HG03045 (cell line): ENCODE results near the gene ITM2B.

Source experiments
- ATAC-seq: cut with Tn5 transposase; IDR thresholded peaks from one replicate; pipeline ENCODE4 v1.9.1; 2021; ENCODE audit warnings: mild to moderate bottlenecking, moderate library complexity; ENCODE audit not compliant: unreplicated experiment

ITM2B gene

DNA sequence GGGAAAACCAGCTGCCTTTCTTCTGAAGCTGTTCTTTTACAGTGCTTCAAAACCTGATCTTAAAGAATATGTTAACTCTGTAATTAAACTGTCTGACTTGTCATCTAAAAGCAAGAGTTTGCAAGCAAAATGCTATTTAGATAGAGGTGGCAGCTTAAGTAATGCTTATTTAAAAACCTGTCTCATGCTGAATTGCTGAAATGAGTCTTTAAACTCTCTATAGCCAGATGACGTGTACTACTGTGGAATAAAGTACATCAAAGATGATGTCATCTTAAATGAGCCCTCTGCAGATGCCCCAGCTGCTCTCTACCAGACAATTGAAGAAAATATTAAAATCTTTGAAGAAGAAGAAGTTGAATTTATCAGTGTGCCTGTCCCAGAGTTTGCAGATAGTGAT, 22.9 kb downstream of the ITM2B start:
- ATAC-seq, result no peak

GRCh38 chr13:48258002-48258401, 25.0 kb downstream of the ITM2B start:
- ATAC-seq, result no peak

GRCh38 chr13:48258430-48258829, 25.4 kb downstream of the ITM2B start:
- no peak for ATAC-seq

DNA sequence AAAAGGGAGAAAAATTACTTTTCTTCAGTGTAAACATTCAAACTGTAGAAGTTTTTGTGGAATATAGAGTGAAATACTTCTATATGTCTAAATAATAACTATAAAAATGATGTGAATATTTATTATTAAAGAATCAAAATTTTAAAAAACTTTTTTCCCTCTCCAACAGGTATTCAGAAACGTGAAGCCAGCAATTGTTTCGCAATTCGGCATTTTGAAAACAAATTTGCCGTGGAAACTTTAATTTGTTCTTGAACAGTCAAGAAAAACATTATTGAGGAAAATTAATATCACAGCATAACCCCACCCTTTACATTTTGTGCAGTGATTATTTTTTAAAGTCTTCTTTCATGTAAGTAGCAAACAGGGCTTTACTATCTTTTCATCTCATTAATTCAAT, 28.0 kb downstream of the ITM2B start:
- ATAC-seq, result no peak

- no peak for ATAC-seq
These were observed 30.2 kb downstream of the ITM2B start for GRCh38 chr13:48263196-48263595.

GRCh38 chr13:48264058-48264457, 31.1 kb downstream of the ITM2B start:
- no peak for ATAC-seq

DNA sequence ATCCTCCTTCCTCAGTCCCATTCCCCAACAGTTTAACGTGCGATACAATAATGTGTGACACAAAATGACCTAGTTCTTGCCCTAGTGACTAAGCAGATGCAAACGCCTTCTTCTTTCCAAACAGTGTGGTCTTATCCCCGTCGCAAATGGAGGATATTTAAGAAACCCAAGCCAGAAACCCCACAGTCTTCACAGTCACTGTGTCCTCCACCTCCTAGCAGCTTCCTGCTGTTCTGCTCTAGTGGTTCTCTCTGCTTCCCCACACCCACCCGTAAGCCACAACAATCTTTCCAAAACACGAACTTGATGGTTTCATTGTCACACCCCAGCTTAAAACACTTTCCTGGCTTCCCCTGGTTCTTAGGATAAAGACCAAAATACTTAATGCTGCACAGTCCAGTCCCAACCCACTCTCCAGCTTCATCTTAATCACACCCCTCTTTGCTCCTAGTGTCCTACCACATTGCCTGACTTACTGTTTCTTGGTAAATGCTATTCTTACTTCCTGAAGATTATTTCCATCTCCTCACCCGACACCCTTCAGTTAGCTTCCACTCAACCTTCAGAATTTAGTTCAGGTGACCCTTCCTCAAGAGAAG, 32.3 kb downstream of the ITM2B start:
- ATAC-seq, result no peak

- no peak for ATAC-seq
These were observed 33.1 kb downstream of the ITM2B start for GRCh38 chr13:48266150-48266549.

- no peak for ATAC-seq
These were observed 34.0 kb downstream of the ITM2B start for GRCh38 chr13:48266701-48267639.

GRCh38 chr13:48268019-48268418, 35.0 kb downstream of the ITM2B start:
- no peak for ATAC-seq

- ATAC-seq, result no peak
These were observed 40.3 kb downstream of the ITM2B start for GRCh38 chr13:48273346-48273745.

GRCh38 chr13:48275507-48275906, 42.5 kb downstream of the ITM2B start:
- no peak for ATAC-seq

DNA sequence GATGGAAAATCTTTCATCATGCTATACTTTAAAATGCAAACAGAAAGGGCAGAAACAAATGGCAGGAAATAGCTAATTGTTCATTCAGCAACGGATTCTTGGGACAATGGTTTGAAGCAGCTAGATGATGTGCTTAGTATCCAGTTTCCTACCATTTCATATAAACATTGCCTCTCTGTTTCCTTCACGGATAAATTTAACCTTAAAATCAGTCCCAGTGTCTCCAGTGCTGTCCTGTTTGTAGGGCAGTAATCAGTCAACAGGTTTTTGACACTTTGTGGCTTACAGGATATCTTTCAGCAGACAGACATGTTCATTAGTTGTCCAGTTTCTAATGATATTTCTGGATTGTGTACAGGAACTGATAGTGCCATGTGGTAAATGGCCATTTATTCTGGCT, 45.8 kb downstream of the ITM2B start:
- ATAC-seq, result no peak

DNA sequence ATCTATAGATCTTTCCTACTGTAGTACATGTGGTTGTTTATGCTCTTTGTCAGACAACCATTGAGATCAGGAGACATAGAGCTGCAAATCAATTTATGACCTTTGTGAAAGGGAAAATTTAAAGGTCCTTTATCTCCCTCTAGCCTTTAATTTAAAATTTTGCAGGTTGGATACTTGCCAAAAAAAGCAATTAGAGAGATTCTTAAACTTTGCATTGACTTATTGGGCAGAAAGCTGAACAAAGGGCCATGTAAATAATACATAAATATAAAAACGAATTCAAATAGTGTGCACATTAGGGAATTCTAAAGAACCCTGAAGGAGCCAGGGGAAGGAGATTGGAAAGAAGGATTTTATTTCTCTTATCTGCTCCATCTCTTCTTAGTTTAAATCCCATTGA, 48.5 kb downstream of the ITM2B start:
- ATAC-seq, result no peak

- ATAC-seq, result no peak
These were observed 58.7 kb downstream of the ITM2B start for GRCh38 chr13:48291730-48292129.

- no peak for ATAC-seq
These were observed 59.6 kb downstream of the ITM2B start for GRCh38 chr13:48292650-48293049.

- ATAC-seq, result no peak
These were observed 61.6 kb downstream of the ITM2B start for GRCh38 chr13:48294653-48295052.

GRCh38 chr13:48295271-48295670, 62.3 kb downstream of the ITM2B start:
- no peak for ATAC-seq

DNA sequence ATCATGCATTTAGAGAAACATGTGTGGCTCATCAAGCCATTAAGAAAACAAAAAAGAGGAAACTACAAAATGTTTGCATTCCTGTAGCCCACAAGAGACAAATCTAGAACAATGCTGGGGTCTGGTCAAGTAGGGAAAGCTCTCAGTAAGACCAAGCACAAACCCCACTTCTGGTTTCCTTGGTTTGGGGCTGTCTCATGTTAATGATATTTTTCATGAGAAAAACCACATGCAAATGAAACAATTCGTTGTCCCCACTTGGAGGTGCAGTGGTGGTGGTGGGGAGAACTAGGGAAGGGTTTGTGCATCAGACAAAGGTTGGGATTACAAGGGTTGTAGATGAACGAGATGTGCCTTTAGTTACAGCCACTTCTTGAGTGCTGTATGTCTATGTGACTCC, 63.5 kb downstream of the ITM2B start:
- no peak for ATAC-seq

GRCh38 chr13:48297131-48297786, 64.3 kb downstream of the ITM2B start:
- no peak for ATAC-seq

GRCh38 chr13:48299591-48299990, 66.6 kb downstream of the ITM2B start:
- no peak for ATAC-seq

DNA sequence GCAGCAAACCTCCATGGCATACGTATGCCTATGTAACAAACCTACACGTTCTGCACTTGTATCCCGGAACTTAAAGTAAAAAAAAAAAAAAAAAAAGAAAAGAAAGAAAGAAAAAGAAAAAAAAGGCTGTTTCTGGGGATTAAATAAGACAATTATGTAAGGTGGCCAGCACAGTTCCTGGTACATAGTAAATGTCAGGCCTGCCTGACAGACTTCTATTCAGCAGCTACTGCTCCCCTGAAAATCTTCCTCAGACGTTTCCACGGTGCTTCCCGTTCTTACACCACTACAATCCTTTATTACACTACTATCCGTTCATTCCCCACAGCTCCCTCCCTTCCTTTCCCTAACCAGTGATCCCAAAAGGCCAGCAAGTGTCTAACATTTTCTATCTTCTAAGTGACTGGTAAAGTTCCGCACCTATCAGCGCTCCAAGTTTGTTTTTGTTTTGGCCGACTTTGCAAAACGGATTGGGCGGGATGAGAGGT, 69.9 kb downstream of the ITM2B start:
- ATAC-seq, result peak; percentile 4
